Measurements from ENCODE around the gene SVIL. TPM values are rescaled to one million over a fixed set of nuclear protein-coding genes. Genes with fewer than 3 reads are reported as not detected.

SVIL gene
- total RNA-seq, 1 donor from 2014 or later = 25.1 TPM

DNA sequence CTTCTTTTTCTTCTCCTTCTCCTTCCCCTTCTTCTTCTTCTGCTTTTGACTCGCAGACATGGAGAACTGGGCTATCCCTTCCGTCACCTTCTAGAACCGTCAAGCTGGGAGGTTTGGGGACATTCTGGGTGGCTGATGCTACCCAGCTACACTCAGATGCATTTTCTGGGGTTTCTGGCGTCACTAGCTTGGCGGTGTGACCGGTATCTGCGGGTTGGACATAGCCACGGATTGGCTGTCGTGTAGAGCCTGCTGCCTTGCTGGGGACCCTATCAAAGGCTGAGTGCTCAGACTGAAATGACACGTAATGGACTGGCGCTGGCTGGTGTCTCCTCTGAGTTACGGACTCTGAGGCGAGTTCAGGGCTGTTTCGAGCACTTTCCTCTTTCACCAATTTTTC, 101.7 kb downstream of the SVIL start:
- Mint-ChIP-seq H3K36me3 (peaks cover 13% of the 10 kb centered on the region), H3K27me3 (ENCODE audit: insufficient read depth, low read depth) (peaks cover 6% of the 10 kb centered on the region), H3K27ac (peak overlapping the region; percentile 79), H3K4me1 (peaks cover 49% of the 10 kb centered on the region), H3K9me3 (no peaks in the 10 kb centered on the region), H3K4me3 (no peak overlapping the region)
- H3K79me2 ChIP-seq (ENCODE audit: low read depth) = no peaks in the 10 kb centered on the region
- H3K36me3 ChIP-seq = no peaks in the 10 kb centered on the region
- peaks cover 4% of the 10 kb centered on the region for H4K20me1 ChIP-seq (ENCODE audit: low read depth)
- TF ChIP-seq EZH2 (IDR thresholded peaks at IDR 0.05) = no peak
- TF ChIP-seq, protein P1, sequence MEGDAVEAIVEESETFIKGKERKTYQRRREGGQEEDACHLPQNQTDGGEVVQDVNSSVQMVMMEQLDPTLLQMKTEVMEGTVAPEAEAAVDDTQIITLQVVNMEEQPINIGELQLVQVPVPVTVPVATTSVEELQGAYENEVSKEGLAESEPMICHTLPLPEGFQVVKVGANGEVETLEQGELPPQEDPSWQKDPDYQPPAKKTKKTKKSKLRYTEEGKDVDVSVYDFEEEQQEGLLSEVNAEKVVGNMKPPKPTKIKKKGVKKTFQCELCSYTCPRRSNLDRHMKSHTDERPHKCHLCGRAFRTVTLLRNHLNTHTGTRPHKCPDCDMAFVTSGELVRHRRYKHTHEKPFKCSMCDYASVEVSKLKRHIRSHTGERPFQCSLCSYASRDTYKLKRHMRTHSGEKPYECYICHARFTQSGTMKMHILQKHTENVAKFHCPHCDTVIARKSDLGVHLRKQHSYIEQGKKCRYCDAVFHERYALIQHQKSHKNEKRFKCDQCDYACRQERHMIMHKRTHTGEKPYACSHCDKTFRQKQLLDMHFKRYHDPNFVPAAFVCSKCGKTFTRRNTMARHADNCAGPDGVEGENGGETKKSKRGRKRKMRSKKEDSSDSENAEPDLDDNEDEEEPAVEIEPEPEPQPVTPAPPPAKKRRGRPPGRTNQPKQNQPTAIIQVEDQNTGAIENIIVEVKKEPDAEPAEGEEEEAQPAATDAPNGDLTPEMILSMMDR (IDR thresholded peaks at IDR 0.05) = no peak
- no peaks in the 10 kb centered on the region for H3K9me3 ChIP-seq (ENCODE audit: low read depth)
- H3K27me3 ChIP-seq = no peaks in the 10 kb centered on the region
- H2AFZ ChIP-seq (replicated peaks) = no peak overlapping the region
- H3K9ac ChIP-seq = no peak overlapping the region
- H3K27ac ChIP-seq = no peak overlapping the region
- H3K4me1 ChIP-seq = peaks cover 25% of the 10 kb centered on the region
- H3F3A ChIP-seq (ENCODE audit: low read depth) = peaks cover 24% of the 10 kb centered on the region
- no peak for DNase-seq (ENCODE audit: low spot score)
- H3K4me3 ChIP-seq = no peak overlapping the region
- no peak overlapping the region for H3K4me2 ChIP-seq

DNA sequence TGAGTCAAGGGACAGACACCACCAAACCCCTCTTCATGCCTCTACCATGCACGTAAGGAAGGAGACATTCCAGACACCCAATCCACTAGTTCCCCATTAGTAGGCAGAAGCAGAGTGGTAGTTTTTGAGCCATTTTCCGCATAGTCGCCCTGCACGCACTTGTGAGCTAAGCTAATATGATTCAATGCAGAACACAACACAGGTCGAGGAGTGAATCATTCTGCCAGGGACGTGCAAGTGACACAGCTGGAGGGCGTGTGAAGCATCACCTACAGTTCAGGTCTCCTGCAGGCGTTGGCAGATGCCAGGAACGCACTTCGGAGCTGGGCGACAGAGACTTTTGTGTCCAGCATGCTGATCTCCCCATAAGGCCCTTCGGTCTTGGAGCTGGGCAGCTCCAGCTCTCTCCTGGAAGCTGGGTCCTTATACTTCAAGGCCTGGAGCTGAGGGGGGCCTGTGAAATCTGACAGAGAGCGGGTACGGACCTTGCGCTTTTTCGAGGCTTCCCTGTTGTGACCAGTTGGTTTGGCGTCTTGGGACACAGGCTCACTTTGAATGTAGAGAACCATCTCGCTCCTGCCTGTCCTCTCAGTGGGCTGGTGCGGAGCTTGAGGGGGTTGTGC, 102.4 kb downstream of the SVIL start:
- Histone ChIP-seq H4K20me1 (ENCODE audit: low read depth) (peaks cover 4% of the 10 kb centered on the region), H3K9me3 (ENCODE audit: low read depth) (no peaks in the 10 kb centered on the region), H3K4me1 (peaks cover 25% of the 10 kb centered on the region), H2AFZ (replicated peaks) (no peak overlapping the region), H3K27me3 (no peaks in the 10 kb centered on the region), H3K36me3 (no peaks in the 10 kb centered on the region), H3K4me3 (no peak overlapping the region), H3K27ac (peak overlapping the region; percentile 15), H3K79me2 (ENCODE audit: low read depth) (no peaks in the 10 kb centered on the region), H3K4me2 (no peak overlapping the region), H3K9ac (no peak overlapping the region), H3F3A (ENCODE audit: low read depth) (peaks cover 24% of the 10 kb centered on the region)
- peaks cover 49% of the 10 kb centered on the region for H3K4me1 Mint-ChIP-seq
- no peak for TF ChIP-seq EZH2phosphoT487 (IDR thresholded peaks at IDR 0.05)
- TF ChIP-seq EZH2 (IDR thresholded peaks at IDR 0.05) = no peak
- TF ChIP-seq, protein P1 (IDR thresholded peaks at IDR 0.05) = no peak
- DNase-seq (ENCODE audit: low spot score) = no peak
- H3K27me3 Mint-ChIP-seq (ENCODE audit: insufficient read depth, low read depth) = peaks cover 6% of the 10 kb centered on the region
- H3K27ac Mint-ChIP-seq = no peak overlapping the region
- no peaks in the 10 kb centered on the region for H3K9me3 Mint-ChIP-seq
- H3K4me3 Mint-ChIP-seq = no peak overlapping the region
- H3K36me3 Mint-ChIP-seq = peaks cover 13% of the 10 kb centered on the region

DNA sequence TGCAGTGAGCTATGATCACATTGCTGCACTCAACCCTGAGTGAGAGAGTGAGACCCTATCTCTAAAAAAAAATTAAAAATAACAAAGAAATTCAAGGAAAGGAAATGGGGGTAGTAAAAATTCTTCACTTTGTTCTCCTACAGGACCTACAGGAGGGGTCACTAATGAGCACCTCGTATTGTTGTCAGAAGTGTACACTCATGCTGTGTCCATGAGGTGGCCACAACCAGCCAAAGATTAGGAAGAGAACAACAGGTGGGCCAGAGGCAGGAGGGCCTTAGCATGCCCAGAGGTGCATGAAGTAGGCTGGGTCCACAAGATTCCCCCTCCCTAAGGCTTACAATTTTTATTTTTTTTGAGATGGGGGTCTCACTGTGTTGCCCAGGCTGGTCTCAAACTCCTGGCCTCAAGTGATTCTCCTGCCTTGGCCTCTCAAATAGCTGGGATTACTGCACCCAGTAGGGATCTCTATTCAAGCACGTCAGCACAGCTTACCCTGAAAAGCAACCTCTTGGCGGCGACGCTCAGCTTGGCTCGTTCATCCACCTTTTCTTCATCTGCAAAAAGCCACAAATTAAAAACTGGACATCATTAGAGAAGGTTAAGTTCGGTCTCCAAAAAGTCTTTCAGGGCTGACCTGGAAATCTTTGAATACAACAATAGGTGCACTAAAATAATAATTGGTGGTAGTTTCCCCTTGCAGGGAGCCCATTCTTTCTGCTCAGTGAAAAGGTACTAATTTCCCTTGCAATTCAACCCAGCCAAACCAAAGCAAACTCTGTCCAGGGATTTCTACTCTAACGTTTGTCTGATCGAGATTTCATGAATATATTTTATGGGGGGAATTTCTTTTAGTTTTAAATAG, 104.4 kb downstream of the SVIL start:
- Histone ChIP-seq H3K36me3 (no peaks in the 10 kb centered on the region), H3K4me3 (no peak overlapping the region), H3K9ac (no peak overlapping the region), H3K4me2 (peak overlapping the region; percentile 51), H3K79me2 (ENCODE audit: low read depth) (no peaks in the 10 kb centered on the region), H4K20me1 (ENCODE audit: low read depth) (no peaks in the 10 kb centered on the region), H2AFZ (replicated peaks) (no peak overlapping the region), H3K27ac (peak overlapping the region; percentile 85), H3K27me3 (no peaks in the 10 kb centered on the region), H3K4me1 (peaks cover 25% of the 10 kb centered on the region), H3F3A (ENCODE audit: low read depth) (peaks cover 24% of the 10 kb centered on the region), H3K9me3 (ENCODE audit: low read depth) (no peaks in the 10 kb centered on the region)
- no peak for TF ChIP-seq EZH2phosphoT487 (IDR thresholded peaks at IDR 0.05)
- no peak for TF ChIP-seq EZH2 (IDR thresholded peaks at IDR 0.05)
- TF ChIP-seq, protein P1 (IDR thresholded peaks at IDR 0.05) = no peak
- DNase-seq (ENCODE audit: low spot score) = peak; percentile 15
- peaks cover 39% of the 10 kb centered on the region for H3K4me1 Mint-ChIP-seq
- peaks cover 6% of the 10 kb centered on the region for H3K27me3 Mint-ChIP-seq (ENCODE audit: insufficient read depth, low read depth)
- H3K27ac Mint-ChIP-seq = peak overlapping the region; percentile 19
- H3K4me3 Mint-ChIP-seq = no peak overlapping the region
- peaks cover 13% of the 10 kb centered on the region for H3K36me3 Mint-ChIP-seq
- H3K9me3 Mint-ChIP-seq = no peaks in the 10 kb centered on the region
